H1 (cell line): ENCODE results near the gene NUDT1. TPM values are rescaled to one million over a fixed set of nuclear protein-coding genes. Genes with fewer than 3 reads are reported as not detected.

ENCODE experiments used
- BCL11A ChIP-seq, 2 experiments: IDR thresholded peaks; one replicate each; pipeline ENCODE4 v1.6.1; 2011; ENCODE audit warnings: low read depth in 2 of 2, low read length in 2 of 2, mild to moderate bottlenecking in 2 of 2
- MAFK ChIP-seq: IDR thresholded peaks from 2 replicates; pipeline ENCODE4 v1.6.1; 2012; ENCODE audit warnings: low read depth, mild to moderate bottlenecking, improper control_type of control experiment, low read length
- POLR2AphosphoS5 ChIP-seq: IDR thresholded peaks from 2 replicates; pipeline ENCODE4 v1.6.1; 2011; ENCODE audit warnings: low read depth, low read length
- SUZ12 ChIP-seq: fragments of 200-600 bp; sonication (generic); IDR thresholded peaks from 2 replicates; pipeline ENCODE4 v1.6.1; 2012; ENCODE audit warnings: mild to moderate bottlenecking, inconsistent platforms, low read length, moderate library complexity, mixed read lengths
- TAF7 ChIP-seq: optimal IDR thresholded peaks from 2 replicates; pipeline ENCODE3; 2011; ENCODE audit warnings: low read depth, mild to moderate bottlenecking, inconsistent platforms, low read length, moderate library complexity, borderline replicate concordance
- YY1 ChIP-seq: IDR thresholded peaks from 2 replicates; pipeline ENCODE4 v1.6.1; 2011; ENCODE audit warnings: low read depth, mild to moderate bottlenecking, low read length
- polyA plus RNA-seq, 7 experiments: library from polyadenylated mRNA; depleted of rRNA in 3 of 7; stranded (reverse) in 5 of 7; unstranded in 2 of 7; fragments of >200 nt in 5 of 7; fragments of 200-250 nt in 2 of 7; gene quantifications; 1 replicate in 5 of 7; 2 replicates in 1 of 7; 4 replicates in 1 of 7; pipeline versions ENCODE4 v1.2.1 to v1.2.3, GENCODE V29; 2011 to 2013; ENCODE audit warnings: missing spikeins in 2 of 7, mixed read lengths in 2 of 7
- total RNA-seq: library from RNA; stranded (reverse); fragmentation: NEBNext Ultra II Directional; extraction: Animal tissue kit (Norgen Biotek cat#: 25700); gene quantifications from 2 replicates; pipeline ENCODE4 v1.2.1, GENCODE V29; 2021

NUDT1 gene
- total and polyA plus RNA-seq, 2 of the 8 experiments (the other 6 are each of a cell fraction or from before 2014, with no cell fraction given): 76.1 to 89.5 TPM

DNA sequence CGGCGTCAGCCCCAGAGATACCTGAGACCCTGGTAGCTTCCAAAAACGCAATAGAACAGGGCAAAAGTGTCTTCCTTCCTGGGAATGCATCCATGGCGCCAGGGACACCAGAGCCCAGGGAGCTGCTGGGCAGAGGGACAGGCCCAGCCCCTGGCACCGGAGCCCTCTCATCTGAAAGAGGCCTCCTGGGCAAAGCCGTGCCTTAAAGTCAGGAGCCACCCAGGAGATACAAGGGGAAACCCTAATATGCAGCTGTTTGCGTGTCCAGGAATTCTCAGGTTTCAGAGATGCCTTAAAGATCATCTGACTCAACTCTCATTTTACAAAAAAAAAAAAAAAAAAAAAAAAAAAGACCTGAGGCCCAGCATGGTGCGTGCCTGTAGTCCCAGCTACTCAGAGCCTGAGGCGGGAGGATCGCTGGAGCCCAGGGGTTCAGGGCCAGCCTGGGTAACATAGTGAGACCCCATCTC, 28.0 kb downstream of the NUDT1 start (continued):
- TF ChIP-seq BCL11A (IDR thresholded peaks at IDR 0.05; ENCODE audit: low read depth in 2 of 2, low read length in 2 of 2): no peak
- no peak for TF ChIP-seq YY1
- TF ChIP-seq POLR2AphosphoS5: no peak
- TF ChIP-seq TAF7: no peak
- TF ChIP-seq SUZ12: no peak
- no peak for TF ChIP-seq MAFK
